Muscle layer of duodenum (tissue), 2 donors: ENCODE results near the gene ARHGEF17.

ENCODE experiments used
- H3K27ac ChIP-seq: one replicate; pipeline ENCODE4 v1.7.0; 2013; ENCODE audit warnings: mild to moderate bottlenecking, low read length
- H3K27me3 ChIP-seq: one replicate; pipeline ENCODE4 v1.7.0; 2013; ENCODE audit warnings: low read depth, mild to moderate bottlenecking, control low read depth, low read length
- H3K36me3 ChIP-seq, 2 donors: one replicate each; pipeline ENCODE4 v1.7.0; 2013; ENCODE audit warnings: low read length in 2 of 2, control low read depth in 1 of 2, mild to moderate bottlenecking in 1 of 2; ENCODE audit not compliant: insufficient read depth in 2 of 2, control insufficient read depth in 1 of 2
- H3K4me1 ChIP-seq, 2 donors: one replicate each; pipeline ENCODE4 v1.7.0; 2013; ENCODE audit warnings: low read length in 2 of 2, mild to moderate bottlenecking in 2 of 2, control low read depth in 1 of 2, moderate library complexity in 1 of 2; ENCODE audit not compliant: insufficient read depth in 2 of 2, control insufficient read depth in 1 of 2
- H3K4me3 ChIP-seq, 2 donors: one replicate each; pipeline ENCODE4 v1.7.0; 2013; ENCODE audit warnings: low read length in 2 of 2, low read depth in 1 of 2, mild to moderate bottlenecking in 1 of 2
- H3K9me3 ChIP-seq, 2 donors: one replicate each; pipeline ENCODE4 v1.7.0; 2013; ENCODE audit warnings: low read length in 2 of 2, control low read depth in 1 of 2, mild to moderate bottlenecking in 1 of 2; ENCODE audit not compliant: control insufficient read depth in 1 of 2
- donor health status: healthy.

Gene ARHGEF17

DNA sequence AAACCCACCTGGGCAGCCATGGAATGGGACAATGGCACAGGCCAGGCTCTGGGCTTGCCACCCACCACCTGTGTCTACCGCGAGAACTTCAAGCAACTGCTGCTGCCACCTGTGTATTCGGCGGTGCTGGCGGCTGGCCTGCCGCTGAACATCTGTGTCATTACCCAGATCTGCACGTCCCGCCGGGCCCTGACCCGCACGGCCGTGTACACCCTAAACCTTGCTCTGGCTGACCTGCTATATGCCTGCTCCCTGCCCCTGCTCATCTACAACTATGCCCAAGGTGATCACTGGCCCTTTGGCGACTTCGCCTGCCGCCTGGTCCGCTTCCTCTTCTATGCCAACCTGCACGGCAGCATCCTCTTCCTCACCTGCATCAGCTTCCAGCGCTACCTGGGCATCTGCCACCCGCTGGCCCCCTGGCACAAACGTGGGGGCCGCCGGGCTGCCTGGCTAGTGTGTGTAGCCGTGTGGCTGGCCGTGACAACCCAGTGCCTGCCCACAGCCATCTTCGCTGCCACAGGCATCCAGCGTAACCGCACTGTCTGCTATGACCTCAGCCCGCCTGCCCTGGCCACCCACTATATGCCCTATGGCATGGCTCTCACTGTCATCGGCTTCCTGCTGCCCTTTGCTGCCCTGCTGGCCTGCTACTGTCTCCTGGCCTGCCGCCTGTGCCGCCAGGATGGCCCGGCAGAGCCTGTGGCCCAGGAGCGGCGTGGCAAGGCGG is 11.4 kb upstream of the ARHGEF17 start:
- Histone ChIP-seq H3K4me3 (no peak overlapping the region), H3K9me3 (no peaks in the 10 kb centered on the region), H3K36me3 (no peaks in the 10 kb centered on the region), H3K4me1 (no peaks in the 10 kb centered on the region), H3K27ac (no peak overlapping the region), H3K27me3 (no peaks in the 10 kb centered on the region)

GRCh38 chr11:73297231-73297590 is 10.9 kb upstream of the ARHGEF17 start:
- Histone ChIP-seq H3K9me3 (no peaks in the 10 kb centered on the region), H3K27ac (no peak overlapping the region), H3K36me3 (no peaks in the 10 kb centered on the region), H3K27me3 (no peaks in the 10 kb centered on the region), H3K4me1 (no peaks in the 10 kb centered on the region), H3K4me3 (no peak overlapping the region)

DNA sequence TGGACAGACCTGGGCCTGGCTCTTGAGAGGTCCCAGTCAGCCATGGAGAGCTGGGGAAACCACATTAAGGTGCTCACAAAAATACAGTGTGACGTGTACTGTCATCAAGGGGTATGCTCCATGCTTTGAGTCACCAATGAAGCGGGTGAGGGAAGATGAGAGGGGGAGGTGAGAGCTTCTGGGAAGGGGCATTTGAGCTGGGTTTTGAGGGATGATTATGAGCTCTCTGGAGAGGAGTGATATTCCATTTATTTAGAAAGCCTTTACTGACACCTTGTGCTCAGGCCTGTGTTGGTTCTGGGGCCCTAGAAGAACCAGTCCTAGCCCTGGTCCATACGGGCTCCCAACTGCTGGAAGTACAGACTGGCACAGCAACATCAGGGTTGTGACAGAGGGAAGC is 10.4 kb upstream of the ARHGEF17 start:
- Histone ChIP-seq H3K9me3 (no peaks in the 10 kb centered on the region), H3K27ac (no peak overlapping the region), H3K36me3 (no peaks in the 10 kb centered on the region), H3K4me3 (no peak overlapping the region), H3K4me1 (no peaks in the 10 kb centered on the region), H3K27me3 (no peaks in the 10 kb centered on the region)

GRCh38 chr11:73298233-73298632 is 9.8 kb upstream of the ARHGEF17 start:
- no peaks in the 10 kb centered on the region for H3K36me3 ChIP-seq
- no peaks in the 10 kb centered on the region for H3K27me3 ChIP-seq
- H3K4me1 ChIP-seq: no peaks in the 10 kb centered on the region

GRCh38 chr11:73299751-73300150 is 8.3 kb upstream of the ARHGEF17 start:
- H3K27ac ChIP-seq: no peak overlapping the region
- no peaks in the 10 kb centered on the region for H3K27me3 ChIP-seq
- H3K4me1 ChIP-seq: no peaks in the 10 kb centered on the region
- H3K9me3 ChIP-seq: no peaks in the 10 kb centered on the region
- H3K36me3 ChIP-seq: no peaks in the 10 kb centered on the region
- H3K4me3 ChIP-seq: no peak overlapping the region

More at GRCh38 chr11:73298233-73298632, 9.8 kb upstream of the ARHGEF17 start:
- H3K9me3 ChIP-seq: no peaks in the 10 kb centered on the region
- H3K27ac ChIP-seq: no peak overlapping the region
- H3K4me3 ChIP-seq: no peak overlapping the region

- H3K27ac ChIP-seq: peak overlapping the region; percentile 65
- no peak overlapping the region for H3K4me3 ChIP-seq
These were observed 1.8 kb upstream of the ARHGEF17 start for GRCh38 chr11:73306069-73306841.

DNA sequence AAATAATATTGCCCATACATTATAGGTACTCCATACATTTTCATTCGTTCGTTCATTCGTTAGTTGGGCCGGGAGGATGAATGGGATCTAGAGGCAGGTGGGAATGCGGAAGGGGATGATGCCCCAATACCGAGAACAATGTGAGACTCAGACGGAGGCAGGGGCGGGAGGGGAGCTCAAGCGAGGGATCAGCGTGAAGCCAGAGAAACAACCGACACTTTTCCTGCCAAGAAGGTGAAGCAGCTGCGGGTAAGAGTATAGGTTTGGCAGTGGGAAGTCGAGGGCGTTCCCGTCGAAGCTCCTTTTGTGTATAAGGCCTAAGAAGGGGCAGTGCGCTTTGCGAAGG is 1.1 kb upstream of the ARHGEF17 start:
- Histone ChIP-seq H3K4me3 (peak overlapping the region; percentile 55 to 84), H3K27me3 (no peaks in the 10 kb centered on the region), H3K36me3 (peaks cover 0 to 4% of the 10 kb centered on the region in 2 donors), H3K4me1 (peaks cover 0 to 25% of the 10 kb centered on the region in 2 donors), H3K27ac (peak overlapping the region; percentile 65), H3K9me3 (no peaks in the 10 kb centered on the region)

More at GRCh38 chr11:73306069-73306841, 1.8 kb upstream of the ARHGEF17 start:
- H3K36me3 ChIP-seq: peaks cover 0 to 4% of the 10 kb centered on the region in 2 donors
- peaks cover 0 to 18% of the 10 kb centered on the region in 2 donors for H3K4me1 ChIP-seq
- H3K27me3 ChIP-seq: no peaks in the 10 kb centered on the region
- H3K9me3 ChIP-seq: no peaks in the 10 kb centered on the region

- peak overlapping the region; percentile 55 to 84 for H3K4me3 ChIP-seq
- H3K9me3 ChIP-seq: no peaks in the 10 kb centered on the region
- H3K27me3 ChIP-seq: no peaks in the 10 kb centered on the region
- peaks cover 0 to 26% of the 10 kb centered on the region in 2 donors for H3K4me1 ChIP-seq
- H3K36me3 ChIP-seq: peaks cover 0 to 4% of the 10 kb centered on the region in 2 donors
- H3K27ac ChIP-seq: peak overlapping the region; percentile 65
These were observed 613 bp upstream of the ARHGEF17 start for GRCh38 chr11:73307323-73308002.

- H3K27me3 ChIP-seq: no peaks in the 10 kb centered on the region
- H3K4me3 ChIP-seq: peak overlapping the region; percentile 28 to 84
- H3K27ac ChIP-seq: peak overlapping the region; percentile 74
- peaks cover 0 to 4% of the 10 kb centered on the region in 2 donors for H3K36me3 ChIP-seq
- peaks cover 4 to 40% of the 10 kb centered on the region in 2 donors for H3K4me1 ChIP-seq
- H3K9me3 ChIP-seq: no peaks in the 10 kb centered on the region
These were observed 1.2 kb downstream of the ARHGEF17 start for GRCh38 chr11:73308961-73309919.

- Histone ChIP-seq H3K4me1 (peaks cover 9 to 48% of the 10 kb centered on the region in 2 donors), H3K4me3 (peak overlapping the region; percentile 28 to 84), H3K27ac (peak overlapping the region; percentile 47), H3K9me3 (no peaks in the 10 kb centered on the region), H3K27me3 (no peaks in the 10 kb centered on the region), H3K36me3 (peaks cover 0 to 4% of the 10 kb centered on the region in 2 donors)
These were observed 2.0 kb downstream of the ARHGEF17 start for GRCh38 chr11:73310076-73310475.
